NCI-H187 treated with DMSO at 0.1 percent for 48 hours (cell line): ENCODE results near the gene ENGASE.

Experiments used
- DNase-seq: peaks from one replicate; lab custom pipeline; 2025; lab: John Stamatoyannopoulos, UW

ENGASE gene

DNA sequence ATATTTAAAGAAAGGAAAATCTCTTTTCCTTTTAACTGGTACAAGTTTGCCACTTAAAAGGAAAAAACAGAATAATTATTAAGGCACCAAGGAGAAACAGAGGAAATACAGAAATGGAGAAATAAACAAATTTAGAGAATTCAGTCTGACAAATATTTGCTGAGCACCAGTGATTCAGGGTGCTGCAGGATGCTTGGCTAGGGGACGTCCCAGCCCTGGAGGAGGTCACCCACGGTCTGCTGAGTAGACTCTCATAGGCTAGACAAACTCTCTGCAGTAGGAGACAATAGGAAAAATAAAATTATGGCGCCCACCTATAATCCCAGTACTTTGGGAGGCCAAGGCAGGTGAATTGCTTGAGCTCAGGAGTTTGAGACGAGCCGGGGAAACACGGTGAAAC, 34.7 kb upstream of the ENGASE start:
- DNase-seq = no peak

DNA sequence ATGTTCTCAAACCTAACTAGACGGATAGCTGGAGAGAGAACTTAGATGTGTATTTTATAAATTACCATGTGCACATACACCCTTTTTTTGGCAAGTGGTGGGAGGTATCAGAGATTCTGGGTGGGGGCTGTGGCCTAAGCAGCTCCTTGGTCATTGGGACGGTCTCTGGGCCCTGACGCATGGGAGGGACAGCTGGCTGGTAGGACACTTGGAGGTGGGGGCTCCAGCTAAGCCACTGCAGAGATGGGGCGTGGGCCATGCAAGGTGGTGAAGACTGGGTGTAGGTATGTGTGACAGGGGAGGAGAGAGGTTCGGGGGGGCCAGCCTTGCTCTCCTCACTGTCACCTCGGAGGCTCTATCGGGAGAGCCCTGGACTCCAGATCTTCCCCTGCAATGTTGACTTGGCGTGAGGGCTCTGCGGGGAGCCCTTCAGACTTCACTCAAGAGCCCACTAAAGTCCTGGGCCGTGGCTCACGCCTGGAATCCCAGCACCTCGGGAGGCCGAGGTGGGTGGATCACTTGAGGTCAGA, 33.5 kb upstream of the ENGASE start:
- no peak for DNase-seq

DNA sequence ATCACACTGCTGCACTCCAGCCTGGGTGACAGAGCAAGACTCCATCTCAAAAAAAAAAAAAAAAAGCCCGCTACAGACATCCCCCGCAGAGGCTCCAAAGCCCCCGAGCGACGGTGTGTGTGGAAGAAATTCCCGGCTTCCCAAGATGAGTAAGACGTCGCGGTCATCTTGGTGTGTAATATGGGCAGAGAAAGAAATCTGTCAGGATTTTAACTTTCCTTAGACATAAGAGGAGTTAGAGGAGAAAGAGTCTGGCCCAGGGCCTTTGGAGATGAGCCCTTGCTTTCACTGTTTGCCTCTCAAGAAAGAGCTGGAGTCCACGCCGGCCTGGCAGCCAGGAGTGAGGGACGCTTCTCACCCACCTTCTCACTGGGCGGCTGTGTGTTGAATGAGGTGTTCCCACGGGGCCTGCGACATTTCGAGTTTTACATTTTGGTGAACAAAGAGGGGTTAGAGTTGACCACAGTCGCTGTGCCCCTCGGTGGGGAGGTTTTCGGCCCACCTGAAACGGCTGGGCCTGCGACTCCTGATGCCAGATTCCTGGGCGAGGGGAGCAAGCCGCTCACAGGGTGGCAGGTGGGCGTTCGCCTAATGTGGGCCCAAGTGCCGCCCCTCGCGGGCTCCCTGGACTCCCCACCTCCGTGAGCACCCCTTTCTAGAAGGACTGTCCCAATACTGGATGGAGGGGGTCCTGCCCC, 32.8 kb upstream of the ENGASE start:
- no peak for DNase-seq

DNA sequence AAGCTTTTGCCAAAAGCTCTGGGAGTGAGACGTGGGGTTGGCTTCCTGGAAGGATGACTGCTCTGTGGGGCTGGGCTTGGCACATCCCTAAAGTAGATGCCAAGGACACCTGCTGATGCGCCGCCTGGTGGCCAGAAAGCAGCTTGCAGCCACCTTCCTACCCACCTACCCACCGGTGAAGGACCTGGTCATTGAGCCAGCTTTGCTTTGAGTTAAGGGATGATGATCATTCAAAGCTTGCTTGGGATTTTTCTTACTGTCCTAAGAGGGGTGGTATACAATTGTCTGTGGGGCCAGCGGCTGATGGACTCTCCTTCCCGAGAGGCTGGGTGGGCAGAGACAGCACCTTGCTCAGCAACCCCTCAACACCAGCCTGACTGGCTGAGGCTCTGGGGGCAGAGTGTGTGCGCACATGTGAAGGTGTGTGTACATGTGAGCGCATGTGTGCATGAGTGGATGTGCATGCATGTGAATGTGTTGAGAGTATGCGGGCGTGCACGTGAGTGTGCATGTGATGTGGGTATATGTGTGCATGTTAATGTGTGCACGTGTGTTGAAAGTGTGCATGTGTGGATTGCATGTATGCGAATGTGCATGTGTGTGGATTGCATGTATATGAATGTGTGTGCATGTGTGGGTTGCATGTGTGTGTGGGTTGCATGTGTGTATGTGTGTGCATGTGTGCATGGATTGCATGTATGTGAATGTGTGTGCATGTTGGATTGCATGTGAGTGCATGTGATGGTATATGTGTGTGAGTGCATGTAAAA, 32.0 kb upstream of the ENGASE start:
- no peak for DNase-seq

DNA sequence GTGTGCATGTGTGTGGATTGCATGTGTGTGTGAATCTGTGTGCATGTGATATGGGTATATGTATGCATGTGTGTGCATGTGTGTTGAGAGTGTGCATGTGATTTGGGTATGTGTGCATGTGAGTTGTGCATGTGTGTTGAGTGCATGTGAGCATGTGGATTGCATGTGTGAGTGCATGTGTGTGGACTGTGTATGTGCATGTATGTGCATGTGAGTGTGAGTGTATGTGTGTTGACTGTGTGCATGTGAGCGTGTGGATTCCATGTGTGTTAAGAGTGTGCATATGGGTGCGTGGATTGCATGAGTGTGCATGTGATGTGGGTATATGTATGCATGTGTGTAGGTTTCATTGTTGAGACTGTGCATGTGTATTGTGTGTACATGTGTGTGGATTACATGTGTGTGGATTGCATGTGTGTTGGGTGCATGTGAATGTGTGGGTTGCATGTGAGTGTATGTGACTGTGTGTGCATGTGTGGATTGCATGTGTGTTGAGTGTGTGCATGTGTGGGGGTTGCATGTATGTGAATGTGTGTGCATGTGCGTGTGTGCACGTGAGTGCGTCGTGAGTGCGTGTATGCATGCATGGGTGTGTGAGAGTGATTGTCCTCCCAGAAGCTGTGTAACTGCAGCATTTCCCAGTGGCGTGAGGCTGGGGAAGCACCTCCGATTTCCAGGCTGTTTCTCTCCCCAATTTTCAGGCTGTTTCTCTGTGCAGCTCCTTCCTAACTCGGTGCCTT, 31.3 kb upstream of the ENGASE start:
- DNase-seq = no peak

DNA sequence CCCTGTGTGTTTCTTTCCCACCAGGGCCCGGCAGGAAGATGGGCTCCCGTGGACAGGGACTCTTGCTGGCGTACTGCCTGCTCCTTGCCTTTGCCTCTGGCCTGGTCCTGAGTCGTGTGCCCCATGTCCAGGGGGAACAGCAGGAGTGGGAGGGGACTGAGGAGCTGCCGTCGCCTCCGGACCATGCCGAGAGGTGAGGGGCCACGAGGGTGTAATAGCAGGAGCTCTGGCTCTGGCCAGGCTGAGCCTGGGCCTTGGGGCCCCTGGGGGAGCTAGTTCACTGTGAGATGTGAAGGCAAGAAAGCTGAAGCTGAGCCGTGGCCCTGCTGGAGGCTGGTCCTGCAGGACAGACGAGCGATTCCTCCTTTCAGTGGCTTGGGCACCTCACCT, 30.7 kb upstream of the ENGASE start:
- no peak for DNase-seq

DNA sequence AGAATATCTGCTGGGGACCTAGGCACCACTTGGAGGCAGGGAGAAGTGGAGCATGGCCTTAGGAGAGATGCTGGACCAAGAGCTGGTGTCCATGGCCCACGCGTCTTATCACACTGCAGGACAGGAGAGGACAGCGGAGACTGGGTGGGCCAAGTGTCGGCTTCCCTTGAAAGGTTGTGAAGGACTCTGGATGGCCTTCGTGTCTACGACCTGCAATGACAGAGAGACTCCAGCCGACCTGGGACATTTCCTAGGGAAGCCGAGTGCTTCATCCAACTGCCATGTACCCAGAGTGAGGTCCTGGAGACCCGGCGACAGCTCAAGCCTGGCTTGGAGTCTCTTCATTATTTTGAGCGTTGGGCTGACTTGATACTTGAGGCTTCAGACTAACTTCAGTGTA, 30.2 kb upstream of the ENGASE start:
- no peak for DNase-seq

DNA sequence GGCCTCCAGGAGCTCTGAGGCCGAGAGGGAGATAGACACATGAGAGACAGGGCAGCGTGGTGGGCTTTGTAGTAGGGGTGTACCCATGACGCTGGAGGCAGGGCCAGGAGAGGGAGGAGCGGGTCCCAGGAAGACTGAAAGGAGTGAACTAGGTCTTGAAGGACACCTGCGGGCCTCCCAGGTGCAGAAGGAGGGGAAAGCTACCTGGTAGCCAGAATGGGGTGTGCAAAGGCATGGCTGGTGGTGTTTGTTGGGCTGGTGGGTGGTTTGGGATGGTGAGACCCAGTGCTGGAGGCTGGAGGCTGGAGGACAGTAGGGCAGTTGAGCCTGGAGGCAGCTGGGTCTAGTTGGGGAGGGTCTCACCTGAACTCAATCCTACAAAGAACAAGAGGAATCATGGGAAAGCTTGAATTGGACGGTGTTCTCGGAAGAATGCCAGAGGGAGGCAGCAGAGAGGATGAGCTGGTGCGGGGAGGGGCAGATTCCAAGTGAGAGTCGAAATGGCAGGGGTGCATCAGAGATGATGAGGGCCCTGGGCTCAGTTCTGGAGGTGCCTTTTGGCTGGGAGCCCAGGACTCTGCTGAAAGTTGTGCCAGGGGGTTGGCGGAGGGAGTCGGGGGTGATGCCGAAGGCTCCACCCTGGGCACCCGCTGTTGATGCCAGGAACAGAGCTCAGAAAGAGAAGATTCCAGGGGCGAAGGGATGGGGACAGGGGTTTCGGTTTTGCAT, 29.5 kb upstream of the ENGASE start:
- no peak for DNase-seq

DNA sequence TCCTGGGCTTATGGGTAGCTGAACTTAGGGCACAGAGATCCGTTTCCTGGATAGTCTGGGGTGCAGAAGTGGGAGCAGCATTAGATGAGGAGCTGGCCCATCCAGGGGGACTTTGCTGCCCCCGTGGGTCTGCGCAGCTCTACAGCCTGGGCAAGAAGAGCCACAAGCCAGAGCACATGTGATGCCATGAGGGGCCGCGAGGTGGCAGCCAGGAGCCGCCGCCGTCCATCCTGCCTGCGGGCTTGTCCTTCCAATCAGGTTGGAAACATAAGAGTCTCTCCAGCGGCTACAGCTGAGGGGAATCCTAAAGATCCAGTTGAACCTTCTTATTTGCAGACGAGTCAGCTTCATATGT, 28.8 kb upstream of the ENGASE start:
- DNase-seq = peak; percentile 36

DNA sequence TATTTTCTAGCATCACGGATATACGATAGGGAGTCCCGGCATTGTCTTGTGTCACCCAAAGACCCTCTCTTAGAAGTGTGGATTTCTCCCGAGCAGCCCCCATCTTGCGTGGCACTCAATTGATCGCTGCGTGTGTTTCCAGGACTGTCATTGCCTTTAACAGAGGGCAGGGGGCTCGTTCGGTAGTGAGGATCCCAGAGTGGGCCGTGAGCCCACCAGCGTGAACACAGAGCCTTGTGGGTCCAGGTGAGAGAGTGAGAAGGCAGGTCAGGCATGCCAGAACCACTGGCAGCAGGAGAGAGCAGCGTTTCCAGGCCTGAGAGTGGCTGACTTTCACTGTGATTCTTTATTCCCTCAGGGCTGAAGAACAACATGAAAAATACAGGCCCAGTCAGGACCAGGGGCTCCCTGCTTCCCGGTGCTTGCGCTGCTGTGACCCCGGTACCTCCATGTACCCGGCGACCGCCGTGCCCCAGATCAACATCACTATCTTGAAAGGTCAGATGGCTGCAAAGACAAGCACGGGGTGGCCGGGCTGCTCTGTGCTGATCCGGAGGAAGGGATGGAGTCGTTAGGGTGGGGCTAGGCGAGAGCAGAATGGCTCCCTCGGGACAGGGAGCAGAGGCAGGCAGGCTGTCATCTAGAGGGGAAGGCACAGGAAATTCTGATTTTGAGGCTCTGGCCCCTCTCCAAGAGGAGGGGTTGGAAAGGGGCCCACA, 28.3 kb upstream of the ENGASE start:
- DNase-seq = no peak

DNA sequence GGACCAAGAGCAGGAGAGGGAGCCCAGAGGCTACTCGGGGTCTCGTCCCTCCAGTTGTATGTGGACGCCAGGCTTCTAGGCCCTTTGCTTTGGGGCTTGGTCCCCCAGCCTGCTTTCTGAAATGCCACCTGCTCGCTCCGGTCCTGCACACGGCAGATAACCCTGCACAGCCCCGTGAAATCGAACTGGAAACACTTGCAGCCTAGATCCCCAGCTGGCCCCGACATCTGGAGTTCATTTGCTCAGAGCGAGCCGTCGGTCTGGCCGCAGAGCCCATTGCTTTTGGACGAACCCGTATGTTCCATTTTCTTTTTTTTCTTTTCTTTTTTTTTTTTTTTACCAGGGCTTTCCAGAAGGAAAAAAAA, 27.7 kb upstream of the ENGASE start:
- no peak for DNase-seq

DNA sequence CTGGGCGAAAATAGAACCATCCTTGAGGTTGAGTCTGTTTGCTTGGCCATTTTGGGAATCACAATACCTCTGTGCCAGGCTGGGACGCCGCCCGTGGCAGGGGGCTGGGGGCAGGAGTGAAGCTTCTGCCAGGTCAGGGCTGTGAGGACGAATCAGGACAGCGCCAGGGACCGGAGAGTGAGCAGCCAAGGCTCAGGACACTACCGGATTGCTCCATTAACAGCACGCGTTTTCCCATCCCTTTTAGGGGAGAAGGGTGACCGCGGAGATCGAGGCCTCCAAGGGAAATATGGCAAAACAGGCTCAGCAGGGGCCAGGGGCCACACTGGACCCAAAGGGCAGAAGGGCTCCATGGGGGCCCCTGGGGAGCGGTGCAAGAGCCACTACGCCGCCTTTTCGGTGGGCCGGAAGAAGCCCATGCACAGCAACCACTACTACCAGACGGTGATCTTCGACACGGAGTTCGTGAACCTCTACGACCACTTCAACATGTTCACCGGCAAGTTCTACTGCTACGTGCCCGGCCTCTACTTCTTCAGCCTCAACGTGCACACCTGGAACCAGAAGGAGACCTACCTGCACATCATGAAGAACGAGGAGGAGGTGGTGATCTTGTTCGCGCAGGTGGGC, 27.2 kb upstream of the ENGASE start:
- DNase-seq = no peak

DNA sequence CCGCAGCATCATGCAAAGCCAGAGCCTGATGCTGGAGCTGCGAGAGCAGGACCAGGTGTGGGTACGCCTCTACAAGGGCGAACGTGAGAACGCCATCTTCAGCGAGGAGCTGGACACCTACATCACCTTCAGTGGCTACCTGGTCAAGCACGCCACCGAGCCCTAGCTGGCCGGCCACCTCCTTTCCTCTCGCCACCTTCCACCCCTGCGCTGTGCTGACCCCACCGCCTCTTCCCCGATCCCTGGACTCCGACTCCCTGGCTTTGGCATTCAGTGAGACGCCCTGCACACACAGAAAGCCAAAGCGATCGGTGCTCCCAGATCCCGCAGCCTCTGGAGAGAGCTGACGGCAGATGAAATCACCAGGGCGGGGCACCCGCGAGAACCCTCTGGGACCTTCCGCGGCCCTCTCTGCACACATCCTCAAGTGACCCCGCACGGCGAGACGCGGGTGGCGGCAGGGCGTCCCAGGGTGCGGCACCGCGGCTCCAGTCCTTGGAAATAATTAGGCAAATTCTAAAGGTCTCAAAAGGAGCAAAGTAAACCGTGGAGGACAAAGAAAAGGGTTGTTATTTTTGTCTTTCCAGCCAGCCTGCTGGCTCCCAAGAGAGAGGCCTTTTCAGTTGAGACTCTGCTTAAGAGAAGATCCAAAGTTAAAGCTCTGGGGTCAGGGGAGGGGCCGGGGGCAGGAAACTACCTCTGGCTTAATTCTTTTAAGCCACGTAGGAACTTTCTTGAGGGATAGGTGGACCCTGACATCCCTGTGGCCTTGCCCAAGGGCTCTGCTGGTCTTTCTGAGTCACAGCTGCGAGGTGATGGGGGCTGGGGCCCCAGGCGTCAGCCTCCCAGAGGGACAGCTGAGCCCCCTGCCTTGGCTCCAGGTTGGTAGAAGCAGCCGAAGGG, 26.4 kb upstream of the ENGASE start:
- no peak for DNase-seq

DNA sequence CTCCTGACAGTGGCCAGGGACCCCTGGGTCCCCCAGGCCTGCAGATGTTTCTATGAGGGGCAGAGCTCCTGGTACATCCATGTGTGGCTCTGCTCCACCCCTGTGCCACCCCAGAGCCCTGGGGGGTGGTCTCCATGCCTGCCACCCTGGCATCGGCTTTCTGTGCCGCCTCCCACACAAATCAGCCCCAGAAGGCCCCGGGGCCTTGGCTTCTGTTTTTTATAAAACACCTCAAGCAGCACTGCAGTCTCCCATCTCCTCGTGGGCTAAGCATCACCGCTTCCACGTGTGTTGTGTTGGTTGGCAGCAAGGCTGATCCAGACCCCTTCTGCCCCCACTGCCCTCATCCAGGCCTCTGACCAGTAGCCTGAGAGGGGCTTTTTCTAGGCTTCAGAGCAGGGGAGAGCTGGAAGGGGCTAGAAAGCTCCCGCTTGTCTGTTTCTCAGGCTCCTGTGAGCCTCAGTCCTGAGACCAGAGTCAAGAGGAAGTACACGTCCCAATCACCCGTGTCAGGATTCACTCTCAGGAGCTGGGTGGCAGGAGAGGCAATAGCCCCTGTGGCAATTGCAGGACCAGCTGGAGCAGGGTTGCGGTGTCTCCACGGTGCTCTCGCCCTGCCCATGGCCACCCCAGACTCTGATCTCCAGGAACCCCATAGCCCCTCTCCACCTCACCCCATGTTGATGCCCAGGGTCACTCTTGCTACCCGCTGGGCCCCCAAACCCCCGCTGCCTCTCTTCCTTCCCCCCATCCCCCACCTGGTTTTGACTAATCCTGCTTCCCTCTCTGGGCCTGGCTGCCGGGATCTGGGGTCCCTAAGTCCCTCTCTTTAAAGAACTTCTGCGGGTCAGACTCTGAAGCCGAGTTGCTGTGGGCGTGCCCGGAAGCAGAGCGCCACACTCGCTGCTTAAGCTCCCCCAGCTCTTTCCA, 25.5 kb upstream of the ENGASE start:
- no peak for DNase-seq

DNA sequence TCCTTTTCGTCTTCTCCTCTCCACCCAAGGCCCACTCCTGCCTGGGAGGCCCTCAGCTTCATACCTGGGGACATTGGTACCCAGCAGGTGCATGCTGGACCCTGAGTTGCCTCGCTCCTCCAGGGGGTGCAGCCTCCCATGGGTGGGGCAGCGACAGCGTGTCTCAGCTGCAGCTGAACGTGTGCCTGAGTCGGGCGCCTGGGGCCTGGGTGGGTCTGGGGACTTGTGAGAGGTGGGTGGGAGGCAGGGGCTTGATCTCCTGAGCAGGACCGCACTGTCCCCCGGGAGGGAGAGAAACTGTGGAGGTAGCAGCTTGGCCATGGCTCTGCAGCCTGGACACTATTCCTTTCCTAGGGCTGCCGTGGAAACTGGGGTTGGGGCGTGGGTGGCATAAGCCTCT, 24.8 kb upstream of the ENGASE start:
- DNase-seq = no peak

DNA sequence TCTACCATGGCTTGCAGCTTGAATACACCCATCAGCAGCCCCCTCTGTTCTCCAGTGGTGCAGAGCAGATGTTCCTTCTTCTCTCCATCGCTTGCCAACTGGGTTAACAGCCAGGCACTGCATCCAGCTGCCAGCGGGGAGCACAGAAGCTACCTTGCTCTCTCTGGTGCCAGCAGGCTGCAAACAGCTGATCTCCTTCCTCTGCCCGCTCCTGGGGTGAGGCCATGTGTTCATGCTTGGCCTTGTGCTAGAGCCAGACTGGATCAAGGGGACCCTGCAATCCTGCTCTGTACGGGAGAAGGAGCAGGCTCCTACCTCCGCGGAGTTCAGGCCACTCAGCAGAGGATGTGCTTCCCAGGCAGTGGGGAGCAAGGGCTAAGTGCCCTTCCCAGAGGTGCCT, 24.1 kb upstream of the ENGASE start:
- DNase-seq = no peak

DNA sequence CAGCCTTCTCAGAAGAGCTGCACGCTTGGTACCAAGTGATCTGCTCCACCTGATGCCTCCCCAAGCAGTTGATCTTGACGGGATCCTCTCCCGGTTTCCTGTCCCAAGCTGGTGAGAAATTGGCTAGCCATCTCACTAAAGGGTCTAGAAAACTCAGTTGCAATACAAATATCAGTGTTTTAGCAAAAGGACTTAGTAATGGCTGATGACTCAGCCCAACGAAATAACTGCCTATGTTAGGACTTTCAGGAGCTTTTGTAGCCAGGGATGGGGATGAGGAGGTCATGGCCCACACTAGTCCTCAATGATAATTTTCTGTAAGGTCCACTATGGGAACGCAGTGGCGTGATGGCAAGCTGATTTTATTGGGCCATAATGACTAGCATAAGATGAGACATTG, 23.3 kb upstream of the ENGASE start:
- no peak for DNase-seq

DNA sequence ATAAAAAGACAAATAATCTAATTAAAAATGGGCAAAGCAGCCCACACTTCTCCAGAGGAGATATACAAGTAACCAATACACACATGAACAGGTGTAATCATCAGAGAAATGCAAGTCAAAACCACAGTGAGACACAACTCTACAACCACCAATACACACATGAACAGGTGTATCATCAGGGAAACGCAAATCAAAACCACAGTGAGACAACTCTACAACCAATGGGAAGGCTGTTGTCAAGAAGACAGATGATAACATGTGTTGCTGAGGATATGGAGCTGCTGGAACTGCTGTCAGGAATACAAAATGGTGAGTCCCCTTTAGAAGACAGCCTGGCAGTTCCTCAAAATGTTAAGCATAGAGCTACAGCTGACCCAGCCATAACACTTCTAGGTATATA, 22.5 kb upstream of the ENGASE start:
- no peak for DNase-seq
